PFSK-1 (cell line): ENCODE data around the gene PXDN.

Experiments used
- FOXP2 ChIP-seq: optimal IDR thresholded peaks from 2 replicates; pipeline ENCODE3; 2011; ENCODE audit warnings: borderline replicate concordance, control low read depth, inconsistent platforms; ENCODE audit not compliant: insufficient read depth; ENCODE audit errors: extremely low read length, extremely low read depth
- POLR2AphosphoS5 ChIP-seq: IDR thresholded peaks from 2 replicates; pipeline ENCODE4 v1.6.1; 2012; ENCODE audit warnings: low read depth, mild to moderate bottlenecking, control low read depth, low read length, moderate library complexity
- REST ChIP-seq, 2 experiments: IDR thresholded peaks; 2 replicates each; pipeline versions ENCODE4 v1.6.1 to v1.8.0; 2011 to 2012; ENCODE audit warnings: low read depth in 2 of 2, low read length in 2 of 2, control low read depth in 1 of 2, inconsistent platforms in 1 of 2, mild to moderate bottlenecking in 1 of 2, moderate library complexity in 1 of 2; ENCODE audit not compliant: insufficient read depth in 1 of 2
- SIN3A ChIP-seq: IDR thresholded peaks from 2 replicates; pipeline ENCODE4 v1.6.1; 2012; ENCODE audit warnings: mild to moderate bottlenecking, low read length, moderate library complexity, borderline replicate concordance; ENCODE audit not compliant: insufficient read depth
- TAF1 ChIP-seq: IDR thresholded peaks from 2 replicates; pipeline ENCODE4 v1.6.1; 2012; ENCODE audit warnings: low read length, control low read depth, borderline replicate concordance; ENCODE audit not compliant: insufficient read depth

DNA sequence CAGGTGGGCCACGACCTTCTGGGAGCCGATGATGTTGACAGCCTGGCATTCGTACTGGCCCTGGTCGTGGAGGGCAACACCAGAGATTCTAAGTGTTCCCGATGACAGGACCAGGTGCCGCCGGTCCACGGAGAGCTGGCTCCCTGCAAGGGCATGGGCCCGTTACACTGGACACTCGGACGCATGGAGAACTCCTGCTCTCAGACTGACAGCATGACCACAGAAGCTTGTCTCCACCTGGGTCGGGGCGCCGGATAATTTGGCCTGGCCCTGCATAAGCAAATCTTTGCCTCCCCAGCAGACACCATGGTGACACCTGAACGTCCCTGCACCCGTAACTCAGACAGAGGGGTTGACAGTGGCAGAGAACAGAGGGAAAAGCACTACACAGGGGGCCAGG is 80.7 kb downstream of the PXDN start:
- TF ChIP-seq TAF1 (no peak), POLR2AphosphoS5 (no peak; the same call in 1 of the 2 replicates), REST (IDR thresholded peaks at IDR 0.05; ENCODE audit: insufficient read depth in 1 of 2, low read depth in 2 of 2, low read length in 2 of 2) (no peak), SIN3A (no peak), FOXP2 (no peak)
